ENCODE data around the gene IQCH. TPM values are rescaled to one million over a fixed set of nuclear protein-coding genes. Genes with fewer than 3 reads are reported as not detected.

IQCH gene
- total RNA-seq, 1 experiment from 2014 or later = 1.9 TPM

- TF ChIP-seq, protein P1, sequence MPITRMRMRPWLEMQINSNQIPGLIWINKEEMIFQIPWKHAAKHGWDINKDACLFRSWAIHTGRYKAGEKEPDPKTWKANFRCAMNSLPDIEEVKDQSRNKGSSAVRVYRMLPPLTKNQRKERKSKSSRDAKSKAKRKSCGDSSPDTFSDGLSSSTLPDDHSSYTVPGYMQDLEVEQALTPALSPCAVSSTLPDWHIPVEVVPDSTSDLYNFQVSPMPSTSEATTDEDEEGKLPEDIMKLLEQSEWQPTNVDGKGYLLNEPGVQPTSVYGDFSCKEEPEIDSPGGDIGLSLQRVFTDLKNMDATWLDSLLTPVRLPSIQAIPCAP (CRISPR knock-in tag; IDR thresholded peaks at IDR 0.05) = peak; percentile 88
- TF ChIP-seq, protein P2, sequence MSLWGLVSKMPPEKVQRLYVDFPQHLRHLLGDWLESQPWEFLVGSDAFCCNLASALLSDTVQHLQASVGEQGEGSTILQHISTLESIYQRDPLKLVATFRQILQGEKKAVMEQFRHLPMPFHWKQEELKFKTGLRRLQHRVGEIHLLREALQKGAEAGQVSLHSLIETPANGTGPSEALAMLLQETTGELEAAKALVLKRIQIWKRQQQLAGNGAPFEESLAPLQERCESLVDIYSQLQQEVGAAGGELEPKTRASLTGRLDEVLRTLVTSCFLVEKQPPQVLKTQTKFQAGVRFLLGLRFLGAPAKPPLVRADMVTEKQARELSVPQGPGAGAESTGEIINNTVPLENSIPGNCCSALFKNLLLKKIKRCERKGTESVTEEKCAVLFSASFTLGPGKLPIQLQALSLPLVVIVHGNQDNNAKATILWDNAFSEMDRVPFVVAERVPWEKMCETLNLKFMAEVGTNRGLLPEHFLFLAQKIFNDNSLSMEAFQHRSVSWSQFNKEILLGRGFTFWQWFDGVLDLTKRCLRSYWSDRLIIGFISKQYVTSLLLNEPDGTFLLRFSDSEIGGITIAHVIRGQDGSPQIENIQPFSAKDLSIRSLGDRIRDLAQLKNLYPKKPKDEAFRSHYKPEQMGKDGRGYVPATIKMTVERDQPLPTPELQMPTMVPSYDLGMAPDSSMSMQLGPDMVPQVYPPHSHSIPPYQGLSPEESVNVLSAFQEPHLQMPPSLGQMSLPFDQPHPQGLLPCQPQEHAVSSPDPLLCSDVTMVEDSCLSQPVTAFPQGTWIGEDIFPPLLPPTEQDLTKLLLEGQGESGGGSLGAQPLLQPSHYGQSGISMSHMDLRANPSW (CRISPR knock-in tag; conservative IDR thresholded peaks at IDR 0.05; ENCODE audit: low read depth) = no peak
- TF ChIP-seq GRHL2 (CRISPR knock-in tag; IDR thresholded peaks at IDR 0.05; ENCODE audit: insufficient replicate concordance, severe bottlenecking) = no peak
- TF ChIP-seq, protein P3, sequence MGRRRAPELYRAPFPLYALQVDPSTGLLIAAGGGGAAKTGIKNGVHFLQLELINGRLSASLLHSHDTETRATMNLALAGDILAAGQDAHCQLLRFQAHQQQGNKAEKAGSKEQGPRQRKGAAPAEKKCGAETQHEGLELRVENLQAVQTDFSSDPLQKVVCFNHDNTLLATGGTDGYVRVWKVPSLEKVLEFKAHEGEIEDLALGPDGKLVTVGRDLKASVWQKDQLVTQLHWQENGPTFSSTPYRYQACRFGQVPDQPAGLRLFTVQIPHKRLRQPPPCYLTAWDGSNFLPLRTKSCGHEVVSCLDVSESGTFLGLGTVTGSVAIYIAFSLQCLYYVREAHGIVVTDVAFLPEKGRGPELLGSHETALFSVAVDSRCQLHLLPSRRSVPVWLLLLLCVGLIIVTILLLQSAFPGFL (CRISPR knock-in tag; IDR thresholded peaks at IDR 0.05; ENCODE audit: borderline replicate concordance) = peak; percentile 88; the same call in 1 of the 2 replicates
- TF ChIP-seq TP53 (CRISPR knock-in tag; IDR thresholded peaks at IDR 0.05) = peak; percentile 94
- peak; percentile 47; the same call in 1 of the 2 replicates for TF ChIP-seq SMAD3 (CRISPR knock-in tag; IDR thresholded peaks at IDR 0.05; ENCODE audit: borderline replicate concordance)
- peak; percentile 95 for TF ChIP-seq ESRRA (CRISPR knock-in tag; IDR thresholded peaks at IDR 0.05; ENCODE audit: borderline replicate concordance)
- no peak for TF ChIP-seq ERG (CRISPR knock-in tag; IDR thresholded peaks at IDR 0.05)
- no peak for TF ChIP-seq ZNF263 (CRISPR knock-in tag; IDR thresholded peaks at IDR 0.05; ENCODE audit: low read depth)
- TF ChIP-seq, protein P4, sequence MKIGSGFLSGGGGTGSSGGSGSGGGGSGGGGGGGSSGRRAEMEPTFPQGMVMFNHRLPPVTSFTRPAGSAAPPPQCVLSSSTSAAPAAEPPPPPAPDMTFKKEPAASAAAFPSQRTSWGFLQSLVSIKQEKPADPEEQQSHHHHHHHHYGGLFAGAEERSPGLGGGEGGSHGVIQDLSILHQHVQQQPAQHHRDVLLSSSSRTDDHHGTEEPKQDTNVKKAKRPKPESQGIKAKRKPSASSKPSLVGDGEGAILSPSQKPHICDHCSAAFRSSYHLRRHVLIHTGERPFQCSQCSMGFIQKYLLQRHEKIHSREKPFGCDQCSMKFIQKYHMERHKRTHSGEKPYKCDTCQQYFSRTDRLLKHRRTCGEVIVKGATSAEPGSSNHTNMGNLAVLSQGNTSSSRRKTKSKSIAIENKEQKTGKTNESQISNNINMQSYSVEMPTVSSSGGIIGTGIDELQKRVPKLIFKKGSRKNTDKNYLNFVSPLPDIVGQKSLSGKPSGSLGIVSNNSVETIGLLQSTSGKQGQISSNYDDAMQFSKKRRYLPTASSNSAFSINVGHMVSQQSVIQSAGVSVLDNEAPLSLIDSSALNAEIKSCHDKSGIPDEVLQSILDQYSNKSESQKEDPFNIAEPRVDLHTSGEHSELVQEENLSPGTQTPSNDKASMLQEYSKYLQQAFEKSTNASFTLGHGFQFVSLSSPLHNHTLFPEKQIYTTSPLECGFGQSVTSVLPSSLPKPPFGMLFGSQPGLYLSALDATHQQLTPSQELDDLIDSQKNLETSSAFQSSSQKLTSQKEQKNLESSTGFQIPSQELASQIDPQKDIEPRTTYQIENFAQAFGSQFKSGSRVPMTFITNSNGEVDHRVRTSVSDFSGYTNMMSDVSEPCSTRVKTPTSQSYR (CRISPR knock-in tag; IDR thresholded peaks at IDR 0.05) = peak; percentile 46; the same call in 1 of the 2 replicates
- no peak for TF ChIP-seq ZMAT4 (CRISPR knock-in tag; IDR thresholded peaks at IDR 0.05)
- TF ChIP-seq NR1H2 (CRISPR knock-in tag; IDR thresholded peaks at IDR 0.05) = no peak; the same call in 1 of the 2 replicates
- peak; percentile 60; the same call in 1 of the 2 replicates for TF ChIP-seq FOXP4 (CRISPR knock-in tag; IDR thresholded peaks at IDR 0.05)
- TF ChIP-seq, protein P5, sequence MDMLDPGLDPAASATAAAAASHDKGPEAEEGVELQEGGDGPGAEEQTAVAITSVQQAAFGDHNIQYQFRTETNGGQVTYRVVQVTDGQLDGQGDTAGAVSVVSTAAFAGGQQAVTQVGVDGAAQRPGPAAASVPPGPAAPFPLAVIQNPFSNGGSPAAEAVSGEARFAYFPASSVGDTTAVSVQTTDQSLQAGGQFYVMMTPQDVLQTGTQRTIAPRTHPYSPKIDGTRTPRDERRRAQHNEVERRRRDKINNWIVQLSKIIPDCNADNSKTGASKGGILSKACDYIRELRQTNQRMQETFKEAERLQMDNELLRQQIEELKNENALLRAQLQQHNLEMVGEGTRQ (CRISPR knock-in tag; IDR thresholded peaks at IDR 0.05) = peak; percentile 91
- no peak for TF ChIP-seq ZNF671 (CRISPR knock-in tag; IDR thresholded peaks at IDR 0.05)
- TF ChIP-seq CREB1 (CRISPR knock-in tag; IDR thresholded peaks at IDR 0.05) = peak; percentile 81; the same call in 1 of the 2 replicates
- TF ChIP-seq ATF1 (CRISPR knock-in tag; IDR thresholded peaks at IDR 0.05) = 0 out of 2 replicates have a peak, but pooled peaks have one; percentile 79
- 0 out of 2 replicates have a peak, but pooled peaks have one; percentile 14 for TF ChIP-seq ZNF317 (CRISPR knock-in tag; IDR thresholded peaks at IDR 0.05; ENCODE audit: borderline replicate concordance, low read depth)
- peak; percentile 89 for TF ChIP-seq ZNF219 (CRISPR knock-in tag; IDR thresholded peaks at IDR 0.05; ENCODE audit: borderline replicate concordance)
- peak; percentile 72 for TF ChIP-seq E2F1 (CRISPR knock-in tag; IDR thresholded peaks at IDR 0.05)
- no peak for TF ChIP-seq ZNF416 (CRISPR knock-in tag; IDR thresholded peaks at IDR 0.05)
- TF ChIP-seq MYBL2 (CRISPR knock-in tag; IDR thresholded peaks at IDR 0.05) = peak; percentile 80
Measured at GRCh38 chr15:67521029-67521782, 266.6 kb downstream of the IQCH start, which contains the start of gene C15orf61 (continued).
